GM21526 (cell line): Measurements from ENCODE around the gene SMARCA5.
"Not testable (repeated sequence)": the region's sequence is repeated elsewhere in the genome, so short reads cannot be mapped to it uniquely, and the experiment has no call there.

Source experiments
- ATAC-seq: cut with Tn5 transposase; IDR thresholded peaks from one replicate; pipeline ENCODE4 v1.9.1; 2021; ENCODE audit warnings: moderate library complexity; ENCODE audit not compliant: unreplicated experiment, low FRiP score

Gene SMARCA5, protein sequence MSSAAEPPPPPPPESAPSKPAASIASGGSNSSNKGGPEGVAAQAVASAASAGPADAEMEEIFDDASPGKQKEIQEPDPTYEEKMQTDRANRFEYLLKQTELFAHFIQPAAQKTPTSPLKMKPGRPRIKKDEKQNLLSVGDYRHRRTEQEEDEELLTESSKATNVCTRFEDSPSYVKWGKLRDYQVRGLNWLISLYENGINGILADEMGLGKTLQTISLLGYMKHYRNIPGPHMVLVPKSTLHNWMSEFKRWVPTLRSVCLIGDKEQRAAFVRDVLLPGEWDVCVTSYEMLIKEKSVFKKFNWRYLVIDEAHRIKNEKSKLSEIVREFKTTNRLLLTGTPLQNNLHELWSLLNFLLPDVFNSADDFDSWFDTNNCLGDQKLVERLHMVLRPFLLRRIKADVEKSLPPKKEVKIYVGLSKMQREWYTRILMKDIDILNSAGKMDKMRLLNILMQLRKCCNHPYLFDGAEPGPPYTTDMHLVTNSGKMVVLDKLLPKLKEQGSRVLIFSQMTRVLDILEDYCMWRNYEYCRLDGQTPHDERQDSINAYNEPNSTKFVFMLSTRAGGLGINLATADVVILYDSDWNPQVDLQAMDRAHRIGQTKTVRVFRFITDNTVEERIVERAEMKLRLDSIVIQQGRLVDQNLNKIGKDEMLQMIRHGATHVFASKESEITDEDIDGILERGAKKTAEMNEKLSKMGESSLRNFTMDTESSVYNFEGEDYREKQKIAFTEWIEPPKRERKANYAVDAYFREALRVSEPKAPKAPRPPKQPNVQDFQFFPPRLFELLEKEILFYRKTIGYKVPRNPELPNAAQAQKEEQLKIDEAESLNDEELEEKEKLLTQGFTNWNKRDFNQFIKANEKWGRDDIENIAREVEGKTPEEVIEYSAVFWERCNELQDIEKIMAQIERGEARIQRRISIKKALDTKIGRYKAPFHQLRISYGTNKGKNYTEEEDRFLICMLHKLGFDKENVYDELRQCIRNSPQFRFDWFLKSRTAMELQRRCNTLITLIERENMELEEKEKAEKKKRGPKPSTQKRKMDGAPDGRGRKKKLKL

DNA sequence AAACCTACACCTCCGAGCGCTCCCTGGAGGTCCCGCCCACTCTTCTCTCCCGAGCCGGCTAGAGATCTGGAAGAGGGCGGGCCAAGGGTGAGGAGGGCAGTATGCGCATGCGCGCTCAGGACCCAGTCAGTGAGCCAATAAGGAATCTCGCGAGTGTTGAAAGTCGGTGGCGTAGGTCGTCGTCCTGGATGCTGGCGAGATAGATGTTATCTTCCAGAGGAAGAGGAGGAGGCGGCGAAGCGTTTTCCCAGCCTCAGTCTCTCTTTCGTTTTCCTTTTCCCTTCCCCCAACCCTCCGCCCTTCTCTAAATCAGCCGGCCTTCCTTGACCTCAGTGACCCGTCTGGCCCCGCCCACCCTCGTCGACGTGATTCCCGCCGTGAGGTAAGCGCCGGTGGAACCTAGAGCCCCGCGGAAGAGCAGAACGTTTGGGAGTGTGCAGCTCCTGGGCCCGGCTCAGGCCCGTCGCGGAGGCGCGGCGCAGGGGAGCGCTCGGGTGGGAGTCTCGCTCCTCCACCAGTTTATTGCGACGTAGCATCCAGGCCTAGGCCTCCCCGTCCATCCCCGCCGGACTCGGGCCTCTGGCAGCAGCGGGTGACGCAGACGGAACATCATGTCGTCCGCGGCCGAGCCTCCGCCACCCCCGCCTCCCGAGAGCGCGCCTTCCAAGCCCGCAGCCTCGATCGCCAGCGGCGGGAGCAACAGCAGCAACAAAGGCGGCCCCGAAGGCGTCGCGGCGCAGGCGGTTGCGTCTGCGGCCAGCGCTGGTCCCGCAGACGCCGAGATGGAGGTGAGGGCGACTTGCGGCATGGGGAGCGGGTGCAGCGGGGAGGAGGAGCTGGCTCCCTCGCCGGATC, at the start of gene SMARCA5:
TSS of gene SMARCA5 (plus strand) at position 389 of the 855 bp plus-strand sequence. CDS start at position 612, 223 bp downstream.
- peak; percentile 88 for ATAC-seq

DNA sequence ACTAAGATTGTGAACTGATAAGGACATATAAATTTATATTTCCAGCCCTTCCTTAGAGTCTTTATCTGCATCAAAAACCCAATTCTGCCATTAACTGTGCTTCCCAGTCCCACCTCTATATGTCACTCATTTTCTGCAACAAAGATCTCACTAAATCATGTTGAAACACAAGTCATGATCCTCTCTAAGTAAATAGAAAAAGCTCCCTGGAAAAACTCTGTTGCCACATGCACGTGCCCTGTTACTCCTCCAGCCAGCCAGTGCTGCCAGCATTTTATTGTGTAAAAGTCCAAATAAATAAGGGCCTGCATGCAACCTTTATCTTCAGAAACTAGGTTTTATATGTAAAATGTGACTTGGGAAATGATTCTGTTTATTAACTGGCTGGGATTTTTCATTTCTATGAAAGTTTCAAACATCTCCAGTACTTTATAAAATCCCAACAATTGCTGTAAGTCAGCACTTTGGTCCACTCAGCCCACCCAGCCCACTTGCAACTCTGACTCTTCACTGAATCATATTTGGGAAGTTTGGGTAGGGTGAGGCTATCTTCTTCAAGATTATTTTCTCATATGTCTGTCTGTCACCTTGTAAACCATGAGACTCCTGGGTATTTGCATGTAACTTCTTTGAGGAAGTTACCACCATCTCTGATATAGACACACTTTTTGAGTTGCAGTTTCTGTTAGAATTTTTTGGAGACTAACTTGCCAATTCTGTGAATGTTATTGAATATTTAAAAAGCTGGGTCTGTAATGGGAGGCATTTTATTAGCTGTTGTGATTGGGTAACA, 40.0 kb upstream of the SMARCA5 start:
- peak; percentile 83 for ATAC-seq

DNA sequence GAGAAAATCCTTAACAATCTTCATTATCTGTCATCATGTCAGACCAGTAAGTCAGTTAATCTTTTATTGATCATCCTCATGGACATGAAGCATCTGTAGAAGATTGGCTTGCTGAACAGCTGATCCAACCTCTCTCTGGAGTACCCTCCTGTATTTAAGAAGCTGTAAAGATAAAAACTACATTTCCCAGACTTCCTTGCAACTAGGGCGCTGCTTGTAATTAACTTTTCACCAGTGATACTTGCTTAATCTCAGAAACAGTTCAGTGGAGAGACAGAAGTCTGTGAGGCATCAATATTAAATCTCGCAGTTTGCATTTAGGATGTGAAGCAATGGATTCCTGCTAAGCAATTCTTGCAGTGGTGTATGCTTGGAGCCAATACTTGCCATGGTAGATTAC, 36.0 kb upstream of the SMARCA5 start:
- ATAC-seq, result no peak

DNA sequence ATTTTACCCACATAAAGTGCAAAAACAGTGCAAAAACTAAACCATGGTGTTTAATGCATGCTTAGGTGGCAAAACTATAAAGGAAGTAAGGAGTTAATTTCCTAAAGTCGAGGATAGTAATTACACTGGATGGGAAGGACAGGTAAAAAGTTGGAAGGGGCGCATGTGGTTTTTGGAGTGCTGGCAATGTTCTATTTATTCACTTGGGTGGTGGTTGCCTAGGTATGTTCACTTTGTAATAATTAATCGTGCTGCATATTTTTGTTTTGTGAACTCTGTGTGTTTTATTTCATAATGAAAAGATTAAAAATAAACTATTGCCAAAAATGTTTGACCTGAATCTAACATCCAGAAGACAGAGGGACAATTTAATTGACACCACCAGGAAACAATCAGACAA, 32.1 kb upstream of the SMARCA5 start:
- no peak for ATAC-seq

DNA sequence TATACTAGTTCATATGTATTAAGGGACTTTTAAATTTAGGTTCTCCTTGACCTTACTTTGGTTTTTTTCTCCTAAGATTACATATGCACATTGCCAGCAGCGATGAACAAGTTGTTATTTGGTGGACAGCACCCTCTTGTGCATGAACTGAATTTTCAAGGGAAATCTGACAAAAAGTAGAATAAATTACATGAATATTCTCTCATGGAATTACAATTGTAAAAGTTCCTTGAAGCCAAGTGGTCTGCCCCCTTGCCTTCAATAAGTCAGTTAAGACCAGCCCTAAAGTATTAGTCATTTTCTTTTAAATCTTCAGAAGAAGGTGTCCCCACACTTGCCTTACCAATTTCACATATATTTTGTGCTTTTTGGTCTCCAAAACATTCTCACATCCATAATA, 30.7 kb upstream of the SMARCA5 start:
- ATAC-seq, result no peak

DNA sequence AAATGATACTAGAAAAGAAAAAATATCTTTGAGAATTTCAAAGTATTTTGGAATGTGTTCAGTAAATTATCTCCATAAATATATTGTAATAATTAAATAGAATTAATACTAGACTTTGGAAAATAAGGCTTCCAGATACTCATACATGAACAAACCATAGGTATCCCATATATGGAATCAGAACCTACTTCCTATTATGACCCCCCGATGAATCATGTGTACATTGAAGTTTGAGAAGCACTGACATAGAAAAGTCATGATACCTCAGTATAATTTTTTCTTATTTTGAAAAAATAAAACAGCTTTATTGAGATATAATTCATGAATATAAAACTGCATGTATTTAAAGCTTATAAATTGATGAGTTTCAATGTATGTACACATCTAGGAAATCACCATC, 27.2 kb upstream of the SMARCA5 start:
- no peak for ATAC-seq

DNA sequence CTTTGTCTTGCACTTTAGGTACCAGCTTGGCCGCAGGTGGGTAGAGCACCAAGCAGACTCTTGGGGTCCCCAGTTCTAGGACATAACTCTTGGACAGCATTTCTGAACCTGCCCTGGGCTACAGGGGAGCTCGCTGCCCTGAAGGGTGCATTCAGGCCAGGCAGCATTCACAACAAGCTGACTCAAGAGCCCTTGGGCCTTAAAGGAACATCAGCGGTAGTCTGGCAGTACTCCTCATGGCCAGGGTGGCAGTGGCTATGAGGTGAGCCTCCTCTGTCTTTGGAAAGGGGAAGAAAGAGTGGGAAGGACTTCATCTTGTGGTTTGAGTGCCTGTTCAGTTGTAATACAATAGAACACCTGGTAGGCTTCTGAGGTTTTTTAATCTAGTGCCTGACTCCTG, 24.8 kb upstream of the SMARCA5 start:
- no peak for ATAC-seq

DNA sequence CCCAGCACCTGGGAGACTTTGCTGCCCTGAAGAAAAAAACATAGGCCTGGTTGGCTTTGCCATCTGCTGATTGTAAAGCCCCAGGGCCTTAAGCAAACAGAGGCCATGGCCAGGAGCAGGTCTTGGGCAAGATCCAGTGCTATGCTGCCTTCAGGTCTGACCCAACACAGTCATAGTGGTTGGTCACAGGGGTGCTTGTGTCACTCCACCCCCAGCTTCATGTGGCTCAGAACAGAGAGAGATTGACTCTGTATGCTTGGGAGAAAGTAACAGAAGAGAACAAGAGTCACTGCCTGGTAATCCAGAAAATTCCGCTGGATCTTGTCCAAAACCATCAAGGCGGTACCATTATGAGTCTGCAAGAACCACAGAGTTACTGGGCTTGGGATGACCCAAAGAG, 24.4 kb upstream of the SMARCA5 start:
- ATAC-seq, result no peak

DNA sequence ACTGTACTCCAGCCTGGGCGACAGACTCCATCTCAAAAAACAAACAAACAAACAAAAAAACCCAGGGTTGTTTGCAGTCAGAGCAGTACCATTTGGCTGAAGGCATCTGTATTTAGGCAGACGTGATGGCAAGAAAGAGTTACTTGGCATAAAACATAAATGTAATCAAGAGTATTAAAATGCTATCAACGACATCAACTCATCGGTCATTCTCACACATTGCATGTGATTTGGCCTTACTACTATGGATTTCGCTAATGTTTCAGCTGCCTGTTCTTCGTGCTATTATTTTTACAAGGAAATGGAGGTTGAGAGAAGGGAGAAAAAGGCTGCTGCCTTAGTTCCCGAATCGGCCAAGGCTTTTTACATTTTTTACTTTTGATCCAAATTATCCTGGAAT, 15.5 kb upstream of the SMARCA5 start:
- no peak for ATAC-seq

DNA sequence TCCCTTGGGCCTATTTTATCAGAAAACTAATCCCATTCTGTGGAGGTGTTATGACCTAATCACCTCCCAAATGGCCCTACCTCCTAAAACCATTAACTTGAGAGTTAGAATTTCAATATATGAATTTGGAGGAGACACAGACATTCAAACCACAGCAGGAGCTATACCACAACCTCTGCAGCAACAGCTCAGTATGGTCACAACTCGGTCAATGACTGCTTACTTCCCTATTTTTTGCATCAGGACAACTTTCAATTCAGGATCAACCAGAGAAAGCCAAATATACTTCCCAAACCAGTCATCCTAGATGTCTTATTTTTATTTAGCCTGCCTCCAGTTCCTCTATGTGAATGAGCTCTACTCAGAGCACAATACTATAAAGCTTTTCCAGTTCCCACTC, 11.3 kb upstream of the SMARCA5 start:
- no peak for ATAC-seq

DNA sequence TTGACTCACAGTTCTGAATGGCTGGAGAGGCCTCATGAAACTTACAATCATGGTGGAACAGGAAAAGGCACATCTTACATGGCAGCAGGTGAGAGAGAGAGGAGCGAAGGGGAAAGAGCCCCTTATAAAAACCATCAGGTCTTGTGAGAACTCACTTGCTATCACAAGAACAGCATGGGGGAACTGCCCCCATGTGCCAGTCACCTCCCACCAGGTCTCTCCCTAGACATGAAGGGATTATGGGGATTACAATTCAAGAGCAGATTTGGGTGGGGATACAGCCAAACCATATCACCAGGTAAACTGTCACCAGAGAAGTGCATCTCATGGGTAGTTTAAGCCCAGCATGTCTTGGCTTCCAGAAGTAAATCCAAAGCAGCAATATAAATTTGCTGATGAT, 7.5 kb upstream of the SMARCA5 start:
- no peak for ATAC-seq

DNA sequence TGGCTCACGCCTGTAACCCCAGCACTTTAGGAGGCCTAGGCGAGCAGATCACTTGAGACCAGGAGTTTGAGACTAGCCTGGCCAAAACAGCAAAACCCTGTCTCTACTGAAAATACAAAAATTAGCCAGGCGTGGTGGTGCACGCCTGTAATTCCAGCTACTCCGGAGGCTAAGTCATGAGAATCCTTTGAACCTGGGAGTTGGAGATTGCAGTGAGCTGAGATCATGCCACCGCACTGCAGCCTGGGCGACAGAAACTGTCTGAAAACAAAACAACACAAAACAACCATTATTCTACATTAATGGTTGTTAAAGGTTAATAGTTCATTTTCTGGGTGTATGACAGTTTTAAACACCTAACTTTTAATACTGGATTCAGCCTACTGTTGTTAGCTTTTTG, 1.6 kb upstream of the SMARCA5 start:
- ATAC-seq, result no peak

DNA sequence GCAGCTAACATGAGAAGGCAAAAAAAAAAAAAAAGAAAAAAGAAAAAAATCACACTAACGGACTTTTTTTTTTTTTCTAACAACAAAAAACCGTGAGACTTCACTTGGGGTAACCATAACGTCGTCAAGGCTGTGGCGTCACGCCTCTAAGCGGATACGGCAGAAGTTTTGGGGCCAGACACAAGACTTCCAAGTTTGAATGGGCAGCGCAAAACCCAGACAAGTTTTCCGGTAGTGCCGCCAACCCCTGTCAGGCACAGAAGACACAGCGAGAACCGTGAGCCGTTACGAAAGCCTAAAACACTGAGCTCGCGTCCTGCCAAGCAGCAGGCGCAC, 556 bp upstream of the SMARCA5 start:
- ATAC-seq, result peak; percentile 46

DNA sequence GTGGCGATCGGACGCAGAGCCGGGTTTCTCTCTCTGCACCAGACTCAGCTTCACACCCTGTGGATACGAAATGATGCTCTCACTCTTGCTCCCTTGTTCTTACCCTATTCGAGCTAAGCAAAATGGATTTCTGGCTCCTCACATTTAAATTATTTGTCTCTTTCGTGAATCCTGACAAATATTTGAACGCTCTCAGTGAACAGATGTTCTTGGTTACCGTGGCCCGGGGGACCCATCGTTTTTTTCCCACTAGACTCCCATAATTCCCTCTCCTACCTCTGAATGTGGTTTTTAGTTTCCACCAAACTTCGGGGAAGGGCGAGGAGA, 630 bp downstream of the SMARCA5 start:
- ATAC-seq, result no peak

DNA sequence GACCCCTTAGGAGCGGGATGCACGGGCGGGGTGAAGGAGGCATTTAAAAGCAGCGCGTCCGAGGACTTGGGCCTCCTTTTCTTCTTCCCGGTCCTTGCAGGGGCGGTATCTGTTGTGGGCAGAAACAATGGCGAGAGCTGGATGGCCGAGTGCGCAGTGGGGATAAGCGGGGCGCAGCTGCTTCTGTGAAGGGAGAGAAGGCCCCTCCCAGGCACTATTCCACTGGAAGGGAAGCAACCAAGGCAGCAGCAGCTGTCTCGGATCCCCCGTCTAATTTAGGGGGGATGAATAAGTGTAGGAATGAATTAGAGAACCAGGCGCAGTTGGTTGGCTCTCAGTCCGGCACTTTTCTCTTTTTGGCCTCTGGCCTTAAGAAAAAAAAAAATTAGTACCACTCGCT, 995 bp downstream of the SMARCA5 start:
- no peak for ATAC-seq

DNA sequence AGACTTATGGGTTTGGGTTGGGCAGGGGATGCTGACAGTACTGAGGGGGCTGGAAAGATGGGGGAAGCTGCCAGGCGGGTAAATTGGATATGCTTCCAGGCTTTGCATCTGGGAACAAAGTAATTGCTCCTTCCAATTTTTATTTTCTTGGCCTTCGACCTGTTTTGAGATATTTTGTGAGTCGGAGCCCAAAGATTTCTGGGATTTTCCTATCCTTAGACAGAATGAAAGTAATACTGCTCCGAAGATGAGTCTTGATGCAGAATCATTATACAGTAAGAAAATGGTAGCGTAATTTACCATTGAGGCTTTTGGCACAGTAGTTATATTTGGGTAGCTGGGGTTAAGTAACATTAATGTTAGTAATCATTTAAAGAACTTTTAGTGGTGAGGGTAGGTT, 1.4 kb downstream of the SMARCA5 start:
- no peak for ATAC-seq

DNA sequence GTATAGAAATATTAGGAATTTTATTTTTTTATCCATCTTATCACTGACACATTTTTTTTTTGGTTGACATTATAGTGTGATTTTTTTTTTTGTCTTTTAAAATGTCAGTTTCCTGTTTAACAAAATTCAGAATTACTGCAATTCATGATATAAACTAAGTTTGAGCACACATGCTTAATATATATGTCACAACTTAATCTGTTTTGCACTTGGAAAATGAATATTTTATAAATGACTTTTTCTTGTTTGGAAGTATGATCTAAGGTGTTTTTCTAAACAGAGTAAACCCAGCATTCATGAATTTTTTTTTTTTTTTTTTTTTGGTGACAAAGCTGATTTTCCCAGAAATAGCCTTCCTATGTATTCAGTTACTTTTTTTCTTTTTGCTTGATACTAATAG, 2.4 kb downstream of the SMARCA5 start:
- no peak for ATAC-seq

DNA sequence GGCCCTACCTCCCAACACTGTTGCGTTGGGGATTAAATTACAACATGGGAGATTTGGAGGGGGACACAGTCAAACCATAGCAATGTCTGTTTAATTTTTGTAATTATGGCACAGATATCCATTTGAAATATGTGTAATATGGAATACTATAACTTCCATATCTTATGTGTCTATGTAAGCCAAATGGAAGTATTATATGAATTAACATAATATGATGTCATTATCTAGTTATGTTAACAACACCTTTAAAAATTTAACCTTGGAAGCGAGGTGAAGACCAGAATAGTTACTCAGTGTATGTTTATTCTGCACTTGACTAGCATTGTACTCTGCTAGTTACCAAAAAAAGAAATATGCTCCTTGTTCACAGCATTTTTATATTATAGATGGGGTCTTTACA, 4.3 kb downstream of the SMARCA5 start:
- no peak for ATAC-seq

DNA sequence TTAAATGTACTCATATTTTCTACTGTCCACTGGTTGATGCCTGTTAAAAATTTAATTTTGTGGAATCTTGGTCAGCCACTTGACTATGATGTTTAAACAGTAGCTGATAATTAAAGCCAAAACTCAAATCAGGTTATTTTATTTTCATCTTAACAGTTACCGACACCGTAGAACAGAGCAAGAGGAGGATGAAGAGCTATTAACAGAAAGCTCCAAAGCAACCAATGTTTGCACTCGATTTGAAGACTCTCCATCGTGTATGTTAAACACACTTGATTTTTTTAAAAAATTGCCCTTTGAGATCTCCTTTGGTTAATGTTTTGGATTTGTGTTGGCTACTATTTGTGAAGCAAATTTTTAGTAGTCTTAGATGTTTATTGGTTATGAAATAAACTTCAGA, 10.7 kb downstream of the SMARCA5 start:
- ATAC-seq, result no peak

DNA sequence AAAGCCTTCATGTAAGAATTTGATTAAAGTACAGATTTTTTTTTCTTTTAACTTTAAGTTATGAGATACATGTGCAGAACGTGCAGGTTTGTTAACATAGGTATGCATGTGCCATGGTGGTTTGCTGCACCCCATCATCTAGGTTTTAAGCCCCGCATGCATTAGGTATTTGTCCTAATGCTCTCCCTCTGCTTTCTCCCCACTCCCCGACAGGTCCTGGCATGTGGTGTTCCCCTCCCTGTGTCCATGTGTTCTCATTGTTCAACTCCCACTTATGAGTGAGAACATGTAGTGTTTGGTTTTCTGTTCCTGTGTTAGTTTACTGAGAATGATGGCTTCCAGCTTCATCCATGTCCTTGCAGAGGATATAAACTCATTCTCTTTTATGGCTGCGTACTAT, 14.5 kb downstream of the SMARCA5 start:
- not testable (repeated sequence) for ATAC-seq
